AG04450 (cell line): Measurements from ENCODE around the gene CEP68. TPM values are rescaled to one million over a fixed set of nuclear protein-coding genes. Genes with fewer than 3 reads are reported as not detected.
A peak's percentile ranks its signal among the peaks of the same experiment; 100 is the strongest.

Source experiments
- CTCF ChIA-PET: fragments of 300-600, 350-600 bp; formaldehyde crosslinking; extraction: SDS; loops from one replicate; lab custom pipeline; 2022; ENCODE audit warnings: antibody characterized with exemption, inconsistent platforms; lab: Charles Lee
- POLR2A ChIA-PET: fragments of 350-600 bp; formaldehyde crosslinking; extraction: SDS; loops from one replicate; lab custom pipeline; 2021; ENCODE audit warnings: antibody characterized with exemption, inconsistent platforms; lab: Yijun Ruan, JAX
- DNase-seq: peaks from one replicate; pipeline ENCODE4 v3.0.0-alpha.2; 2011; ENCODE audit warnings: low read depth, low spot score
- H3K27ac ChIP-seq: one replicate; pipeline ENCODE4 v1.5.1; 2012; ENCODE audit warnings: low read depth, low read length, control low read depth
- H3K27me3 ChIP-seq: one replicate; pipeline ENCODE4 v1.6.0; 2012; ENCODE audit warnings: low read length; ENCODE audit not compliant: control insufficient read depth, insufficient read depth
- H3K4me3 ChIP-seq: 2 replicates; pipeline ENCODE4 v1.5.1; 2011; ENCODE audit warnings: mild to moderate bottlenecking, low read depth, low read length, control low read depth
- H3K9me3 ChIP-seq: 2 replicates; pipeline ENCODE4 v1.5.1; 2012; ENCODE audit warnings: low read length; ENCODE audit not compliant: control insufficient read depth, insufficient read depth
- polyA plus RNA-seq: library from polyadenylated mRNA; depleted of rRNA; stranded (reverse); fragments of >200 nt; gene quantifications from 2 replicates; pipeline ENCODE4 v1.2.3, GENCODE V29; 2011
- TF ChIP-seq, protein P1 (sequence below): IDR thresholded peaks from 2 replicates; pipeline ENCODE4 v1.5.1; 2011; ENCODE audit warnings: low read depth, low read length, control low read depth, inconsistent platforms

CEP68 gene
- polyA plus RNA-seq, 1 experiment: 7.3 TPM

DNA sequence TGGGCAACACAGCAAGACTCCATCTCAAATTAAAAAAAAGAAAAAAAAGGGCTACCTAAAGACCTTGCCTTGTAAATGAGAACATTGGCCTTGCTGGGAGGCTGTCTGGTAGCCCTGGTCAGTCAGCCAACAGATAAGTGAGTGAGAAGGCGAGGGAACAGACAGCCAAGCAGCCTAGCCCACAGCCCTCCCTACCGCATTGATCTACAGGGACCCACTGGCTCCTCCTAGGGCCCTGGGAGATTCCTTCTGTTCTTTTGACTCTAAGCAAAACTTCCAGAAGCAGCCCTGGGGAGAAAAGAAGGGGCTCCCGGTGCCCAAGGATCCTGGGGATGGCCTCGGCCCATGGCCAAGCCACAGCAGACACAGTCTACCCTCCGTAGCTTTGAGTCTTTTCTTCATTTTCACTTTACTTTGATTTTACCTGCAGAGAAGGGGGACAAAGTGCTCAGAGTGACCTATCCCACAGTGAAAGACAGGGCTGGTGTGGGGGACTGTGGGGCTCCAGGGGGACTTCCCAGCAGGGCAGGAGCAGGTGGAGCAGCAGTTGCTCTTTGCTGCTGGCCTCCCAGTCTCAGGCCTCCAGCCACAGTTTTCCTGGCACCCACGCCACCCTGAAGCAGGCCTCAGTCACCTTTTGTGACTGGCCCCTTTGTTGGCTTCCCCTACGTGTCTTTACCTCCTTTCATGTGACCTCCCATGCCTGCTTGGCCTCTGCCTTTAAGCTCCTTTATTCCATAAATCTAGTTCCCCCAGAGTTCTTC is 5.1 kb downstream of the CEP68 start:
- Histone ChIP-seq H3K9me3 (no peaks in the 10 kb centered on the region), H3K4me3 (no peak overlapping the region), H3K27me3 (no peaks in the 10 kb centered on the region), H3K27ac (no peak overlapping the region)
- CTCF ChIA-PET: no interaction called here
- DNase-seq: no peak
- TF ChIP-seq, protein P1, sequence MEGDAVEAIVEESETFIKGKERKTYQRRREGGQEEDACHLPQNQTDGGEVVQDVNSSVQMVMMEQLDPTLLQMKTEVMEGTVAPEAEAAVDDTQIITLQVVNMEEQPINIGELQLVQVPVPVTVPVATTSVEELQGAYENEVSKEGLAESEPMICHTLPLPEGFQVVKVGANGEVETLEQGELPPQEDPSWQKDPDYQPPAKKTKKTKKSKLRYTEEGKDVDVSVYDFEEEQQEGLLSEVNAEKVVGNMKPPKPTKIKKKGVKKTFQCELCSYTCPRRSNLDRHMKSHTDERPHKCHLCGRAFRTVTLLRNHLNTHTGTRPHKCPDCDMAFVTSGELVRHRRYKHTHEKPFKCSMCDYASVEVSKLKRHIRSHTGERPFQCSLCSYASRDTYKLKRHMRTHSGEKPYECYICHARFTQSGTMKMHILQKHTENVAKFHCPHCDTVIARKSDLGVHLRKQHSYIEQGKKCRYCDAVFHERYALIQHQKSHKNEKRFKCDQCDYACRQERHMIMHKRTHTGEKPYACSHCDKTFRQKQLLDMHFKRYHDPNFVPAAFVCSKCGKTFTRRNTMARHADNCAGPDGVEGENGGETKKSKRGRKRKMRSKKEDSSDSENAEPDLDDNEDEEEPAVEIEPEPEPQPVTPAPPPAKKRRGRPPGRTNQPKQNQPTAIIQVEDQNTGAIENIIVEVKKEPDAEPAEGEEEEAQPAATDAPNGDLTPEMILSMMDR: no peak
- POLR2A ChIA-PET: no interaction called here

DNA sequence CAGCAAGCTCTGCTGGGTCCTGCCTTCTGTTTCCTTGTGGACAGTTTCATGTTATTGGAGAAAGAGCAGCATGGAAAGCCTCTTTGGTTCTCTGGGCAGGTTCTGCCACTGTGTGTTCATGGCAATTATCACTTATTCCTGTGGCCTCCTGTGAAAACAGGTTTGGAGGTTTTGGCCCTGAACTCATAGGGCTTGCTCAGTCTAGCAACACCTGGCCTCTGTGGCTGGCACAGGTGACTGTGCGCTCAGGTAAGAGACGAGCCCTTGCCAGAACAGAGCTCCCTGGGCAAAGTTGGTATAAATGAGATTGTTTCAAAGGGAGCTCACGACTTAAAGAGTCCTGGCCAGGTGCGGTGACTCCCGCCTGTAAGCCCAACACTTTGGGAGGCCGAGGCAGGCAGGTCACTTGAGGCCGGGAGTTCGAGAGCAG is 5.7 kb downstream of the CEP68 start:
- Histone ChIP-seq H3K27ac (no peak overlapping the region), H3K9me3 (no peaks in the 10 kb centered on the region), H3K4me3 (no peak overlapping the region), H3K27me3 (no peaks in the 10 kb centered on the region)
- DNase-seq: no peak
- CTCF ChIA-PET: no interaction called here
- TF ChIP-seq, protein P1: no peak
- POLR2A ChIA-PET: no interaction called here

DNA sequence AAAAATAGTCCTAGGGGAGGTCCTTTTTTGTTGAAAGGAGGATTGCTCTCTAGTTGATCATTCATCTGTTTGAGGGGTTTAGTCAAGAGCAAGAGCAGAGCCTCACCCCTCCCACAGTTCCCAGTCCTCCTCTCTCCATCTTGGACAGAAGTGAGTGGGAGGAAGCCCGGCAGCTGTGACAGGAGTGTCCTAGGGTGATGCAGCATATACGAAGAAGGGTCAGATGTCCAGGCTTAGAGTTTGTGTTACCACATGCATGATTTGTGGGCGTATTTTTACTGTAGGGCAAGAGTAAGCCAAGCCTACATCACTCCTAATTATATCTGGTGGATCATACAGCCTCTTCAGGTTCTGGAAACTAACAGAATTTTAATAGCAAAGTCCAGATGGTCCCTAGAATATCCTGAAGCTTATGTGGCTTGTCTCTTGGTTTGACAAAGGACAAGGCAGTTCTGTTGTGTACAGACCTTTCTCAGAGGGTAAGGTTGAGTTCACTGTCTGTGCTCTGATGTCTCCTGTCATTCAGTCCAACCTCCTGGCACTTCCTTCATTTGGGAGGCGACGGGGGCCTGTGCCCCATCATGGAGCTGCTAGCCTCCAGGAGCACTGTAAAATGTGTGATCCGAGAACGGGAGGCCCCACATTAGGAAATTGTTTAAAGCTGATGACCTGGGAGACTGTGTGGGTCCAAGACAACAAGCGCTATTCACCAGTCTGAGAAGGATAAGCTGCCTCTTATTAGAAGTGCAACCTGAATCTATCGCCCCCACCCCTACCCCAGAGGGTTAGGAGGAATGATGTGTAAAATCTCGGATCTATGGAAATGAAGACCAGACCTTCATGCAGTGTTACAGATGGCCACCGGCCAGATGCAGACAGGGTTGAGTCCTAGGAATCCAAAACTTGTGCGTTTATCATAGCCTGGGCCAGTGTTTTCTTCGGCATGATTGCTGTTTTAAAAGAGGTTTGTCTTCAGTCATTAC is 6.9 kb downstream of the CEP68 start:
- H3K4me3 ChIP-seq: no peak overlapping the region
- H3K27me3 ChIP-seq: no peaks in the 10 kb centered on the region
- H3K27ac ChIP-seq: no peak overlapping the region
- CTCF ChIA-PET: interaction anchor here (0.7 to 1.2 kb wide), 3 partner anchors 13 to 149 kb away, joined by 3 to 4 read pairs (median 3); no protein-coding TSS in a partner anchor
- POLR2A ChIA-PET: interaction anchor here (0.7 kb wide), 1 partner anchor 164 kb away, joined by 5 read pairs; the partner anchor contains the start of gene ACTR2
- DNase-seq: no peak
- TF ChIP-seq, protein P1: no peak
- no peaks in the 10 kb centered on the region for H3K9me3 ChIP-seq

DNA sequence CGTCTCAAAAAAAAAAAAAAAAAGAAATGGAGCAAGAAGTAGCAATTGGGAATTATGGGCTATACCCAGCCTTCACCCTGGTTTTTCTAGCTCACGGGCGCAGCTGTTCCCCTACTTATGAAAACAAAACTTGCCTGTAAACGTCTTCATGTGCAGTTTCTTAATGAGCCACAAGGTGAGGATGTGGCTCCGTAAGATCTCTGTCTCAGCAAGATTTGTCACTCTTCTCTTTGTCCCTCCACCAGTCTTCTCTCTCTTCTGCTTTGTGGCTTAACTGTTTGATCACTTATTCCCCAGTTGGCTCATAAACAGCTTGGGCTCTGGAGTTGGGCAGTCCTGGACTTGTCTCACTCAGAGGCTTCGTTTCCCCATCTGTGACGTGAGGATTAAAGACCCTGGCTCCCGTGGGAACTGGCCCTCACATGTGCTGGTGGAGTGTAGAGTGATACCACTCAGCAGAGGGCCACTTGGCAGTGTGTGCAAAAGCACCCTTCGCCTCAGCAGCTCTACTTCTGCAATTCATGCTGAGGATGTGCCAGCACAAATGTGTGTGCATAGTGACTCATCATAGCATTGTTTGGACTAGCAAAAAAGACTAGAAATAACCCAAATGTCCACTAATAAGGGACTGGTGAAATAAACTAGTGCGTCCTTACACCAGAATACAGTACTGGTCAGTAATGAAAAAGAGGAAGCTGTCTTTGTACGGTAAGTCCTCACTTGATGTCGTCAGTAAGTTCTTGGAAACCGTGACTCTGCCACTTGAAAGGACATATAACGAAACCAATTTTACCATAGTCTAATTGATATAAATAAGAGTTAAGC is 8.7 kb downstream of the CEP68 start:
- H3K9me3 ChIP-seq: no peaks in the 10 kb centered on the region
- CTCF ChIA-PET: interaction anchor here (0.6 to 2.4 kb wide), 15 partner anchors 9 to 509 kb away, joined by 3 to 15 read pairs (median 3); no protein-coding TSS in a partner anchor
- TF ChIP-seq, protein P1: peak; percentile 62
- POLR2A ChIA-PET: interaction anchor here (0.6 to 1.9 kb wide), 9 partner anchors 9 to 509 kb away, joined by 3 to 12 read pairs (median 4); partner anchors contain the start of genes ACTR2, CEP68 and RAB1A
- peak overlapping the region; percentile 77 for H3K27ac ChIP-seq
- DNase-seq: peak; percentile 79
- no peaks in the 10 kb centered on the region for H3K27me3 ChIP-seq
- H3K4me3 ChIP-seq: no peak overlapping the region
